ENCODE data around the gene PLSCR3. TPM values are rescaled to one million over a fixed set of nuclear protein-coding genes. Genes with fewer than 3 reads are reported as not detected.

The PLSCR3 gene
- total and polyA plus RNA-seq, 2 donors (not counting 3 experiments of a cell fraction or from before 2014, with no cell fraction given): 59.9 to 94.8 TPM

GRCh38 chr17:7425316-7425715 is 31.0 kb upstream of the PLSCR3 start, which contains the start of gene SPEM2:
TSS of gene SPEM2 (plus strand) at chr17:7425616. CDS start at chr17:7425689, 73 bp downstream.
- no peak for FAIRE-seq
- dilution Hi-C loops (cut with MboI; ENCODE audit: extremely low pct_ligation_motif_present, low sequenced_read_pairs): no loop called here
- no peak for TF ChIP-seq POLR2AphosphoS5 (IDR thresholded peaks at IDR 0.05; ENCODE audit: insufficient read depth, low read depth, low read length)
- TF ChIP-seq, protein P1, sequence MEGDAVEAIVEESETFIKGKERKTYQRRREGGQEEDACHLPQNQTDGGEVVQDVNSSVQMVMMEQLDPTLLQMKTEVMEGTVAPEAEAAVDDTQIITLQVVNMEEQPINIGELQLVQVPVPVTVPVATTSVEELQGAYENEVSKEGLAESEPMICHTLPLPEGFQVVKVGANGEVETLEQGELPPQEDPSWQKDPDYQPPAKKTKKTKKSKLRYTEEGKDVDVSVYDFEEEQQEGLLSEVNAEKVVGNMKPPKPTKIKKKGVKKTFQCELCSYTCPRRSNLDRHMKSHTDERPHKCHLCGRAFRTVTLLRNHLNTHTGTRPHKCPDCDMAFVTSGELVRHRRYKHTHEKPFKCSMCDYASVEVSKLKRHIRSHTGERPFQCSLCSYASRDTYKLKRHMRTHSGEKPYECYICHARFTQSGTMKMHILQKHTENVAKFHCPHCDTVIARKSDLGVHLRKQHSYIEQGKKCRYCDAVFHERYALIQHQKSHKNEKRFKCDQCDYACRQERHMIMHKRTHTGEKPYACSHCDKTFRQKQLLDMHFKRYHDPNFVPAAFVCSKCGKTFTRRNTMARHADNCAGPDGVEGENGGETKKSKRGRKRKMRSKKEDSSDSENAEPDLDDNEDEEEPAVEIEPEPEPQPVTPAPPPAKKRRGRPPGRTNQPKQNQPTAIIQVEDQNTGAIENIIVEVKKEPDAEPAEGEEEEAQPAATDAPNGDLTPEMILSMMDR (IDR thresholded peaks at IDR 0.05; ENCODE audit: extremely low read depth in 1 of 2, insufficient read depth in 1 of 2, low read depth in 1 of 2, low read length in 2 of 2): no peak

DNA sequence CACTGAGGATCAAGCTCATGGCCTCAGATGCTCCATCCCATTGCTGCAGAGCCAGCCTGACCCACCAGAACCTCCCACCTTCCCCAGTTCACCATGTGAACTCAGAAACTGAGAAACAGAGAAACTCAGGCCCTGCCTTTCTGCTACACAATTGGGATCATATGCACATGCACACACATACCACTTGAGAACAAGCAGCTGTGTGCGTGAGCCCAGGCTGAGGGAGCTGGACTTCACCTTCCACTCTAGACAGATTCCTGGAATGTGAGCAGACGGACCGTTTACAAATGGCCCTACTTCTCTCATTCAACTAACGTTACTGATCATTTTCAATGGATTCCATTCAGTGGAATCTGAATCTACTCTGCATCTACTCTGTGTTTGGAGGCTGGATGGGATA is 29.4 kb upstream of the PLSCR3 start:
- TF ChIP-seq POLR2AphosphoS5 (IDR thresholded peaks at IDR 0.05; ENCODE audit: insufficient read depth, low read depth, low read length): no peak
- no peak for TF ChIP-seq MYC (IDR thresholded peaks at IDR 0.05; ENCODE audit: low read depth, low read length)
- TF ChIP-seq FOS (IDR thresholded peaks at IDR 0.05; ENCODE audit: borderline replicate concordance, insufficient read depth, low read length): no peak
- TF ChIP-seq, protein P1 (IDR thresholded peaks at IDR 0.05; ENCODE audit: extremely low read depth in 1 of 2, insufficient read depth in 1 of 2, low read depth in 1 of 2, low read length in 2 of 2): no peak
- no peak for TF ChIP-seq JUN (IDR thresholded peaks at IDR 0.05; ENCODE audit: borderline replicate concordance, insufficient read depth, insufficient read length, low read depth)
- no peak overlapping the region for H2AFZ ChIP-seq (ENCODE audit: low read depth, low read length)
- dilution Hi-C loops (cut with MboI; ENCODE audit: extremely low pct_ligation_motif_present, low sequenced_read_pairs) (no loop called here), intact Hi-C loops (cut with micrococcal nuclease) (no loop called here)
- BruUV-seq (replicated peaks): no TSS peak
- no peaks in the 10 kb centered on the region for H3K4me1 ChIP-seq (ENCODE audit: control insufficient read depth, extremely low read depth, insufficient read depth, low read length)
- H3K79me2 ChIP-seq (ENCODE audit: control insufficient read depth, insufficient read depth, low read length): no peaks in the 10 kb centered on the region
- ChIA-PET POLR2A (interaction anchor here (1.9 kb wide), 1 partner anchor 19 kb away, joined by 4 read pairs; the partner anchor contains the start of gene TMEM256), CTCF (interaction anchor here (0.6 to 1.0 kb wide), 3 partner anchors 13 to 20 kb away, joined by 3 read pairs; partner anchors contain the start of gene TMEM256)
- H3K4me2 ChIP-seq (ENCODE audit: insufficient read depth, low read length): no peak overlapping the region
- FAIRE-seq (no peak), DNase-seq (ENCODE audit: low read depth, low spot score) (no peak)
- H3K9me3 ChIP-seq (replicated peaks; ENCODE audit: control insufficient read depth, insufficient read depth, low read length): no peaks in the 10 kb centered on the region
- H3K27me3 ChIP-seq (ENCODE audit: control insufficient read depth in 2 of 2, insufficient read depth in 2 of 2, low read length in 2 of 2): no peaks in the 10 kb centered on the region
- no peaks in the 10 kb centered on the region for H3K9me1 ChIP-seq (replicated peaks; ENCODE audit: control insufficient read depth, extremely low read depth, insufficient read depth, low read length)
- H3K9ac ChIP-seq (replicated peaks; ENCODE audit: extremely low read depth, insufficient read depth, low read length): no peak overlapping the region
- no peak overlapping the region for H3K27ac ChIP-seq (ENCODE audit: insufficient read depth, low read depth, low read length)
- no peak overlapping the region for H3K4me3 ChIP-seq (replicated peaks in 1 of 3; ENCODE audit: insufficient read depth in 1 of 3, low read depth in 1 of 3, low read length in 3 of 3)
- no peaks in the 10 kb centered on the region for H3K36me3 ChIP-seq (ENCODE audit: control insufficient read depth in 2 of 2, extremely low read depth in 1 of 2, insufficient read depth in 2 of 2, low read length in 2 of 2)
- H4K20me1 ChIP-seq (replicated peaks; ENCODE audit: control insufficient read depth, extremely low read depth, insufficient read depth, low read length): no peaks in the 10 kb centered on the region

More at GRCh38 chr17:7425316-7425715, 31.0 kb upstream of the PLSCR3 start, which contains the start of gene SPEM2:
- no peaks in the 10 kb centered on the region for H3K9me1 ChIP-seq (replicated peaks; ENCODE audit: control insufficient read depth, extremely low read depth, insufficient read depth, low read length)
- POLR2A ChIA-PET: no interaction called here
- intact Hi-C loops (cut with micrococcal nuclease): no loop called here
- no peaks in the 10 kb centered on the region for H4K20me1 ChIP-seq (replicated peaks; ENCODE audit: control insufficient read depth, extremely low read depth, insufficient read depth, low read length)
- CTCF ChIA-PET: interaction anchor here (2.2 kb wide), 1 partner anchor 69 kb away, joined by 5 read pairs; no protein-coding TSS in a partner anchor
- no peaks in the 10 kb centered on the region for H3K79me2 ChIP-seq (ENCODE audit: control insufficient read depth, insufficient read depth, low read length)
- no TSS peak for BruUV-seq (replicated peaks)
- H3K9ac ChIP-seq (replicated peaks; ENCODE audit: extremely low read depth, insufficient read depth, low read length): no peak within 1 kb of the TSS
- H3K4me1 ChIP-seq (ENCODE audit: control insufficient read depth, extremely low read depth, insufficient read depth, low read length): no peaks in the 10 kb centered on the region
- H3K4me3 ChIP-seq (replicated peaks in 1 of 3; ENCODE audit: insufficient read depth in 1 of 3, low read depth in 1 of 3, low read length in 3 of 3): no peak within 1 kb of the TSS
- H3K36me3 ChIP-seq (ENCODE audit: control insufficient read depth in 2 of 2, extremely low read depth in 1 of 2, insufficient read depth in 2 of 2, low read length in 2 of 2): no peaks in the 10 kb centered on the region
- no peaks in the 10 kb centered on the region for H3K9me3 ChIP-seq (replicated peaks; ENCODE audit: control insufficient read depth, insufficient read depth, low read length)
- H3K4me2 ChIP-seq (ENCODE audit: insufficient read depth, low read length): no peak within 1 kb of the TSS
- H3K27ac ChIP-seq (ENCODE audit: insufficient read depth, low read depth, low read length): no peak within 1 kb of the TSS
- no peaks in the 10 kb centered on the region for H3K27me3 ChIP-seq (ENCODE audit: control insufficient read depth in 2 of 2, insufficient read depth in 2 of 2, low read length in 2 of 2)
- H2AFZ ChIP-seq (ENCODE audit: low read depth, low read length): no peak within 1 kb of the TSS
- DNase-seq (ENCODE audit: low read depth, low spot score): no peak

Data from endothelial cell of umbilical vein (primary cell).